AG10803 (cell line): ENCODE results near the gene RASA1.

Source experiments
- DNase-seq: peaks from one replicate; pipeline ENCODE4 v3.0.0; 2010; ENCODE audit warnings: low read depth
- H3K4me3 ChIP-seq: 2 replicates; pipeline ENCODE4 v1.5.1; 2011; ENCODE audit warnings: mild to moderate bottlenecking, low read length, control low read depth
- TF ChIP-seq, protein P1 (sequence below): conservative IDR thresholded peaks from 2 replicates; pipeline ENCODE4 v1.5.1; 2011; ENCODE audit warnings: mild to moderate bottlenecking, low read length, control low read depth, inconsistent platforms

The RASA1 gene

DNA sequence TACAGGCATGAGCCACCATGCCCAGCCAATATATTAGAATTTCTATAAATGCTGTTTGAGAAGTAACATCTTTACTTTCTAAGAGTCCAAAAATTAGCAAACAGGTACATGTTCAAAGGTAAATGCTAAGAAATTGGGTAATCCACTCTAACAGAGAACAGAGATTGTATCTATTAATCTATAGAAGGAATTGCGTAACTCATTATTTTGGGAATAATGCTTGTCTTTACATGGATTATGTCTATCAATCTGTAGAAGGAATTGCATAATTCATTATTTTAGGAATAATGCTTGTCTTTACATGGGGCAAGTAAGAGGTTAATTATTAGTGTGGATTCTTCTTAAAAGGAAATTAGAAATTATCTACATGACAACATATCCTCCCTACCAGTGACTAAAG lies 114.5 kb downstream of the RASA1 start:
- TF ChIP-seq, protein P1, sequence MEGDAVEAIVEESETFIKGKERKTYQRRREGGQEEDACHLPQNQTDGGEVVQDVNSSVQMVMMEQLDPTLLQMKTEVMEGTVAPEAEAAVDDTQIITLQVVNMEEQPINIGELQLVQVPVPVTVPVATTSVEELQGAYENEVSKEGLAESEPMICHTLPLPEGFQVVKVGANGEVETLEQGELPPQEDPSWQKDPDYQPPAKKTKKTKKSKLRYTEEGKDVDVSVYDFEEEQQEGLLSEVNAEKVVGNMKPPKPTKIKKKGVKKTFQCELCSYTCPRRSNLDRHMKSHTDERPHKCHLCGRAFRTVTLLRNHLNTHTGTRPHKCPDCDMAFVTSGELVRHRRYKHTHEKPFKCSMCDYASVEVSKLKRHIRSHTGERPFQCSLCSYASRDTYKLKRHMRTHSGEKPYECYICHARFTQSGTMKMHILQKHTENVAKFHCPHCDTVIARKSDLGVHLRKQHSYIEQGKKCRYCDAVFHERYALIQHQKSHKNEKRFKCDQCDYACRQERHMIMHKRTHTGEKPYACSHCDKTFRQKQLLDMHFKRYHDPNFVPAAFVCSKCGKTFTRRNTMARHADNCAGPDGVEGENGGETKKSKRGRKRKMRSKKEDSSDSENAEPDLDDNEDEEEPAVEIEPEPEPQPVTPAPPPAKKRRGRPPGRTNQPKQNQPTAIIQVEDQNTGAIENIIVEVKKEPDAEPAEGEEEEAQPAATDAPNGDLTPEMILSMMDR = no peak
- DNase-seq = no peak

GRCh38 chr5:87383216-87383615 lies 115.5 kb downstream of the RASA1 start:
- H3K4me3 ChIP-seq = no peak overlapping the region
- peak; percentile 40 for DNase-seq
- TF ChIP-seq, protein P1 = no peak

More for the DNA sequence above, 114.5 kb downstream of the RASA1 start:
- H3K4me3 ChIP-seq = no peak overlapping the region

DNA sequence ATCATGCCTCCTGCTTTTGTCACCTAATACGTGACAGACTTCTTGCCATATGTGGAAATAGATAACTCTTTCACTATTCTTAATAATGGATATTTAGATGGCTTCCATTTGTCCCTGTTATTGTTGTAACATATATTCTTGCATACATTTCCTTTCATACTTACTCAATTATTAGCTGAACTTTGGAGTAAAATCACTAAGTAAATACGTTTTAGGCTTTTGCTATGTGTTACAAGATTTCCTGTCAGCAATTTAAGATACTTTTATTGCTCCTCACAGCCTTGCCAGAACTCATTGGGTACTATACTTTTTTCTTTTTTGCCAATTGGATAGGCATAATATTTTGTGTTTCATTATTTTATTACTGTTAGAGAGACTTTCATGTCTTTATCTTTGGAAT lies 118.1 kb downstream of the RASA1 start:
- TF ChIP-seq, protein P1 = no peak

DNA sequence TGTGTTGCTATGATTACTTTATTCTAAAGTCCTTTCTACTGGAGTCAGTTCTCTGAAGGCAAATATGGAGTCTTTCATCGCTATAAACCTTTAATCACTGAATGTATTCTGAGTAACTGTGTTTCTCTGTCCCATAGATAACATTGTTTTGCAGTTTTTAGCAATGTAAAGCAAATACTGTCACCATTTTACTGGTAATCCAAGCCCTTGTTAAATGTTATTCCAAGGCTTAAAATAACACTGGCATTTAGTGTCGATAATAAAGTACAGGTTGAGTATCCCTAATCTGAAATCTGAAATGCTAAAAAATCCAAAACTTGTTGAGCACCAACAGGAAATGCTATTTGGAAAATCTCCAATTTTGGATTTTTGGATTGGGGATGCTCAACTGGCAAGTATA lies 120.4 kb downstream of the RASA1 start:
- no peak for DNase-seq
- TF ChIP-seq, protein P1 = no peak
- H3K4me3 ChIP-seq = no peak overlapping the region

More for the DNA sequence above, 118.1 kb downstream of the RASA1 start:
- no peak overlapping the region for H3K4me3 ChIP-seq
- DNase-seq = no peak

GRCh38 chr5:87389296-87390034 lies 121.8 kb downstream of the RASA1 start:
- DNase-seq = no peak
- TF ChIP-seq, protein P1 = no peak
- no peak overlapping the region for H3K4me3 ChIP-seq

- DNase-seq = no peak
- no peak overlapping the region for H3K4me3 ChIP-seq
- TF ChIP-seq, protein P1 = no peak
Observed at GRCh38 chr5:87390075-87390474, 122.4 kb downstream of the RASA1 start.

- DNase-seq = peak; percentile 61
- H3K4me3 ChIP-seq = no peak overlapping the region
- TF ChIP-seq, protein P1 = no peak
Observed at GRCh38 chr5:87390576-87391199, 123.0 kb downstream of the RASA1 start.
